Neural cell (in vitro differentiated cells): ENCODE results near the gene CCNI2. TPM values are rescaled to one million over a fixed set of nuclear protein-coding genes. Genes with fewer than 3 reads are reported as not detected.

ENCODE experiments used
- H2AFZ ChIP-seq: fragments of 200-600, 300-800 bp; sonication (generic), shearing (Covaris generic); 2 replicates; pipeline ENCODE4 v1.6.0; 2014; ENCODE audit warnings: low read depth, mild to moderate bottlenecking, antibody characterized with exemption, low read length, moderate library complexity
- H3F3A ChIP-seq: fragments of 200-600 bp; shearing (Covaris generic); 2 replicates; pipeline ENCODE4 v1.6.1; 2016; ENCODE audit warnings: mild to moderate bottlenecking, moderate library complexity, mixed read lengths, antibody characterized with exemption, low read length; ENCODE audit not compliant: insufficient read depth, poor library complexity, severe bottlenecking
- H3K27ac ChIP-seq: fragments of 200-600, 300-800 bp; sonication (generic), shearing (Covaris generic); 2 replicates; pipeline ENCODE4 v1.5.1; 2014; ENCODE audit warnings: mild to moderate bottlenecking, low read length, moderate library complexity
- H3K27me3 ChIP-seq: fragments of 300-800, 200-600 bp; sonication (generic), shearing (Covaris generic); 2 replicates; pipeline ENCODE4 v1.6.0; 2014; ENCODE audit warnings: mild to moderate bottlenecking, low read depth, low read length, moderate library complexity; ENCODE audit not compliant: insufficient read depth
- H3K36me3 ChIP-seq: fragments of 300-800, 200-600 bp; sonication (generic), shearing (Covaris generic); 2 replicates; pipeline ENCODE4 v1.5.1; 2014; ENCODE audit warnings: mild to moderate bottlenecking, antibody characterized with exemption, low read length, moderate library complexity; ENCODE audit not compliant: insufficient read depth
- H3K4me2 ChIP-seq: fragments of 300-800, 200-600 bp; sonication (generic), shearing (Covaris generic); 2 replicates; pipeline ENCODE4 v1.6.0; 2014; ENCODE audit warnings: mild to moderate bottlenecking, low read length
- H3K4me3 ChIP-seq: fragments of 300-800, 200-600 bp; sonication (generic), shearing (Covaris generic); 2 replicates; pipeline ENCODE4 v1.5.1; 2014; ENCODE audit warnings: mild to moderate bottlenecking, low read length, moderate library complexity
- H3K79me2 ChIP-seq: fragments of 200-600 bp; shearing (Covaris generic); replicated peaks from 2 replicates; pipeline ENCODE4 v1.6.0; 2014; ENCODE audit warnings: mild to moderate bottlenecking, low read length, moderate library complexity; ENCODE audit not compliant: insufficient read depth
- H3K9ac ChIP-seq: fragments of 300-800, 200-600 bp; sonication (generic), shearing (Covaris generic); 2 replicates; pipeline ENCODE4 v1.6.1; 2016; ENCODE audit warnings: mild to moderate bottlenecking, low read length, mixed read lengths
- H3K9me2 ChIP-seq: fragments of 200-600 bp; shearing (Covaris generic); 2 replicates; pipeline ENCODE4 v1.6.1; 2016; ENCODE audit warnings: mild to moderate bottlenecking, low read length, mixed read lengths; ENCODE audit not compliant: insufficient read depth
- H3K9me3 ChIP-seq: fragments of 200-600, 300-800 bp; sonication (generic), shearing (Covaris generic); 2 replicates; pipeline ENCODE4 v1.6.1; 2016; ENCODE audit warnings: mild to moderate bottlenecking, mixed run types, low read length, moderate library complexity, mixed read lengths
- H4K20me1 ChIP-seq: fragments of 200-600 bp; shearing (Covaris generic); 2 replicates; pipeline ENCODE4 v1.6.1; 2016; ENCODE audit warnings: mild to moderate bottlenecking, mixed run types; ENCODE audit not compliant: insufficient read depth
- EP300 ChIP-seq: fragments of 450-650 bp; conservative IDR thresholded peaks from 2 replicates; pipeline ENCODE4 v1.6.1; 2014; ENCODE audit warnings: antibody characterized with exemption, mild to moderate bottlenecking, moderate library complexity; ENCODE audit not compliant: poor library complexity, severe bottlenecking
- EZH2 ChIP-seq: fragments of 200-600, 300-800 bp; shearing (Covaris generic), sonication (generic); IDR thresholded peaks from 2 replicates; pipeline ENCODE4 v1.6.1; 2014; ENCODE audit warnings: antibody characterized with exemption, low read length, borderline replicate concordance, mild to moderate bottlenecking; ENCODE audit not compliant: insufficient read depth, poor library complexity, severe bottlenecking
- MXI1 ChIP-seq: fragments of 450-650 bp; conservative IDR thresholded peaks from 2 replicates; pipeline ENCODE4 v1.6.1; 2014; ENCODE audit warnings: antibody characterized with exemption, mild to moderate bottlenecking; ENCODE audit not compliant: poor library complexity, severe bottlenecking
- POLR2AphosphoS5 ChIP-seq: IDR thresholded peaks from 2 replicates; pipeline ENCODE4 v1.6.1; 2012
- RAD21 ChIP-seq: fragments of 450-650 bp; conservative IDR thresholded peaks from 2 replicates; pipeline ENCODE4 v1.6.1; 2014; ENCODE audit warnings: antibody characterized with exemption, mild to moderate bottlenecking, moderate library complexity
- SMC3 ChIP-seq: fragments of 450-650 bp; conservative IDR thresholded peaks from 2 replicates; pipeline ENCODE4 v1.6.1; 2014; ENCODE audit warnings: antibody characterized with exemption, mild to moderate bottlenecking, moderate library complexity; ENCODE audit not compliant: poor library complexity
- TAF1 ChIP-seq: IDR thresholded peaks from 2 replicates; pipeline ENCODE4 v1.6.1; 2012; ENCODE audit warnings: low read depth
- polyA plus RNA-seq: library from polyadenylated mRNA; depleted of rRNA; stranded (reverse); fragments of >200 nt; gene quantifications from 2 replicates; pipeline ENCODE4 v1.2.3, GENCODE V29; 2014
- TF ChIP-seq, protein P1 (sequence below): fragments of 450-650 bp; IDR thresholded peaks from 2 replicates; pipeline ENCODE4 v1.5.1; 2014; ENCODE audit warnings: antibody characterized with exemption, mild to moderate bottlenecking, moderate library complexity; ENCODE audit not compliant: poor library complexity, severe bottlenecking
- TF ChIP-seq, protein P2 (sequence below): IDR thresholded peaks from 2 replicates; pipeline ENCODE4 v1.6.1; 2012; ENCODE audit warnings: borderline replicate concordance

Gene CCNI2
- polyA plus RNA-seq, 1 donor from 2014 or later, result not detected

DNA sequence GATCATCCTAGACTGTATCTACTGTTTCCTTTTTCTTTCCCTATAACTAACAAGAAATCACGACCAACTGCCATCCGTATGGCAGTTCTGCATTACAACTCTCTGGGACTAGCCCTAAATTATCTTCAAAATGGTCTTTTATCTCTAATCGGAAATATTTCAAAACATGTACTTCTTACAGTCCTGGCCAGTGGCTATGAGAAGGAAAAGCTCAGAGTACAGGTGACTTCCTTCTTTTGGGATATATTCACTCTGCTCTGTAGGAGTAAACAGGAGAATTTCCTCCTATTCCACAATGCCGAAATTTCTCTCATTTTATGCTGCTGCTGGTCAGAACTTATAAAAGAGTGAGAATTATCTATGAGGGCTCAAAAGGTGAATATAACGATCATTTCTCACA, 31.6 kb downstream of the CCNI2 start:
- Histone ChIP-seq H4K20me1 (no peaks in the 10 kb centered on the region), H3K9me3 (no peaks in the 10 kb centered on the region), H3F3A (no peaks in the 10 kb centered on the region), H3K4me3 (no peak overlapping the region), H2AFZ (no peak overlapping the region), H3K9ac (no peak overlapping the region), H3K27ac (no peak overlapping the region), H3K79me2 (peaks cover 21% of the 10 kb centered on the region), H3K4me2 (no peak overlapping the region), H3K27me3 (peaks cover 8% of the 10 kb centered on the region), H3K36me3 (no peaks in the 10 kb centered on the region), H3K9me2 (no peaks in the 10 kb centered on the region)
- TF ChIP-seq, protein P1, sequence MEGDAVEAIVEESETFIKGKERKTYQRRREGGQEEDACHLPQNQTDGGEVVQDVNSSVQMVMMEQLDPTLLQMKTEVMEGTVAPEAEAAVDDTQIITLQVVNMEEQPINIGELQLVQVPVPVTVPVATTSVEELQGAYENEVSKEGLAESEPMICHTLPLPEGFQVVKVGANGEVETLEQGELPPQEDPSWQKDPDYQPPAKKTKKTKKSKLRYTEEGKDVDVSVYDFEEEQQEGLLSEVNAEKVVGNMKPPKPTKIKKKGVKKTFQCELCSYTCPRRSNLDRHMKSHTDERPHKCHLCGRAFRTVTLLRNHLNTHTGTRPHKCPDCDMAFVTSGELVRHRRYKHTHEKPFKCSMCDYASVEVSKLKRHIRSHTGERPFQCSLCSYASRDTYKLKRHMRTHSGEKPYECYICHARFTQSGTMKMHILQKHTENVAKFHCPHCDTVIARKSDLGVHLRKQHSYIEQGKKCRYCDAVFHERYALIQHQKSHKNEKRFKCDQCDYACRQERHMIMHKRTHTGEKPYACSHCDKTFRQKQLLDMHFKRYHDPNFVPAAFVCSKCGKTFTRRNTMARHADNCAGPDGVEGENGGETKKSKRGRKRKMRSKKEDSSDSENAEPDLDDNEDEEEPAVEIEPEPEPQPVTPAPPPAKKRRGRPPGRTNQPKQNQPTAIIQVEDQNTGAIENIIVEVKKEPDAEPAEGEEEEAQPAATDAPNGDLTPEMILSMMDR, result no peak
- TF ChIP-seq RAD21 (no peak), TAF1 (no peak), SMC3 (no peak), POLR2AphosphoS5 (no peak), MXI1 (no peak), EZH2 (no peak), EP300 (no peak)
- TF ChIP-seq, protein P2, sequence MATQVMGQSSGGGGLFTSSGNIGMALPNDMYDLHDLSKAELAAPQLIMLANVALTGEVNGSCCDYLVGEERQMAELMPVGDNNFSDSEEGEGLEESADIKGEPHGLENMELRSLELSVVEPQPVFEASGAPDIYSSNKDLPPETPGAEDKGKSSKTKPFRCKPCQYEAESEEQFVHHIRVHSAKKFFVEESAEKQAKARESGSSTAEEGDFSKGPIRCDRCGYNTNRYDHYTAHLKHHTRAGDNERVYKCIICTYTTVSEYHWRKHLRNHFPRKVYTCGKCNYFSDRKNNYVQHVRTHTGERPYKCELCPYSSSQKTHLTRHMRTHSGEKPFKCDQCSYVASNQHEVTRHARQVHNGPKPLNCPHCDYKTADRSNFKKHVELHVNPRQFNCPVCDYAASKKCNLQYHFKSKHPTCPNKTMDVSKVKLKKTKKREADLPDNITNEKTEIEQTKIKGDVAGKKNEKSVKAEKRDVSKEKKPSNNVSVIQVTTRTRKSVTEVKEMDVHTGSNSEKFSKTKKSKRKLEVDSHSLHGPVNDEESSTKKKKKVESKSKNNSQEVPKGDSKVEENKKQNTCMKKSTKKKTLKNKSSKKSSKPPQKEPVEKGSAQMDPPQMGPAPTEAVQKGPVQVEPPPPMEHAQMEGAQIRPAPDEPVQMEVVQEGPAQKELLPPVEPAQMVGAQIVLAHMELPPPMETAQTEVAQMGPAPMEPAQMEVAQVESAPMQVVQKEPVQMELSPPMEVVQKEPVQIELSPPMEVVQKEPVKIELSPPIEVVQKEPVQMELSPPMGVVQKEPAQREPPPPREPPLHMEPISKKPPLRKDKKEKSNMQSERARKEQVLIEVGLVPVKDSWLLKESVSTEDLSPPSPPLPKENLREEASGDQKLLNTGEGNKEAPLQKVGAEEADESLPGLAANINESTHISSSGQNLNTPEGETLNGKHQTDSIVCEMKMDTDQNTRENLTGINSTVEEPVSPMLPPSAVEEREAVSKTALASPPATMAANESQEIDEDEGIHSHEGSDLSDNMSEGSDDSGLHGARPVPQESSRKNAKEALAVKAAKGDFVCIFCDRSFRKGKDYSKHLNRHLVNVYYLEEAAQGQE, result no peak

DNA sequence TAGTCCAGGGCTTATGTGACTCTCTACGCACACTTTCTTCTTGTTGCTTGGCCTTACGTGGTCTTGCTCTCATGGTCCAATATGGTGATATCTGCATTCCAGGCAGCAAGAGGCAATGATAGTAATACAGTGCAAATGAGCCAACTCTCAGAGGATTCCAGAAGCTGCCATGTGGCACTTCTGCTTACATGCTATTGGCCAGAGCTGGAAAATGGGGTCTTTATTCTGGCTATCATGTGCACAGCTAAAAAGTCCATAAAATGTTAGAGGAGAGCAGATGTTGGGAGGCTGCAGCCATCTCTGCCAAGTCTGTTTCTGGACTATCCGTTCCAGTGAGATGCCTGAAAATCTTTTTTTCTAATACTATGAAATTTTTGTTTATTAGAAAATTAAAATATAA, 32.7 kb downstream of the CCNI2 start:
- no peaks in the 10 kb centered on the region for H3K9me2 ChIP-seq
- peaks cover 14% of the 10 kb centered on the region for H3K79me2 ChIP-seq
- H4K20me1 ChIP-seq, result no peaks in the 10 kb centered on the region
- H3K27me3 ChIP-seq, result peaks cover 8% of the 10 kb centered on the region
- no peak overlapping the region for H3K4me2 ChIP-seq
- no peak overlapping the region for H3K27ac ChIP-seq
- H3K9me3 ChIP-seq, result no peaks in the 10 kb centered on the region
- H3K9ac ChIP-seq, result no peak overlapping the region
- H3F3A ChIP-seq, result no peaks in the 10 kb centered on the region
- H3K4me3 ChIP-seq, result no peak overlapping the region
- TF ChIP-seq, protein P1, result no peak
- TF ChIP-seq EP300, result no peak
- no peak for TF ChIP-seq SMC3
- no peaks in the 10 kb centered on the region for H3K36me3 ChIP-seq
- no peak overlapping the region for H2AFZ ChIP-seq
